T-helper 17 cell (primary cell): ENCODE measurements around the gene UBXN1. TPM values are rescaled to one million over a fixed set of nuclear protein-coding genes. Genes with fewer than 3 reads are reported as not detected.

Experiments used
- ATAC-seq: fragments of 150-1000 bp; cut with Tn5 transposase; 2 replicates; pipeline ENCODE4 v1.10.0; 2021; ENCODE audit warnings: mild to moderate bottlenecking, moderate library complexity
- DNase-seq, 3 donors: peaks; one replicate each; pipeline versions ENCODE4 v3.0.0 to v3.0.0-alpha.2; 2020 to 2021
- H3K9me3 ChIP-seq: one replicate; pipeline ENCODE4 v1.7.0; 2013; ENCODE audit warnings: low read length, mild to moderate bottlenecking; ENCODE audit not compliant: control insufficient read depth, poor library complexity, severe bottlenecking
- H3K27ac Mint-ChIP-seq: one replicate; pipeline ENCODE4 v1.8.0; 2022; ENCODE audit warnings: mild to moderate bottlenecking, moderate library complexity, mixed read lengths
- H3K27me3 Mint-ChIP-seq: one replicate; pipeline ENCODE4 v1.8.0; 2022; ENCODE audit warnings: mixed read lengths
- H3K36me3 Mint-ChIP-seq: one replicate; pipeline ENCODE4 v1.8.0; 2022; ENCODE audit warnings: low read depth, mixed read lengths
- H3K4me1 Mint-ChIP-seq: one replicate; pipeline ENCODE4 v1.8.0; 2022; ENCODE audit warnings: mild to moderate bottlenecking, mixed read lengths
- H3K4me3 Mint-ChIP-seq: one replicate; pipeline ENCODE4 v1.8.0; 2022; ENCODE audit warnings: mild to moderate bottlenecking, moderate library complexity, mixed read lengths
- total RNA-seq, 4 donors: library from RNA in 2 of 4; stranded (reverse) in 2 of 4; gene quantifications; one replicate each; pipeline ENCODE4 v1.2.3 and lab custom pipeline; 2022 to 2026

Gene UBXN1
- total RNA-seq, 2 donors from 2014 or later, result 195 to 203 TPM

GRCh38 chr11:62632492-62632891 lies 46.4 kb downstream of the UBXN1 start:
- H3K27me3 Mint-ChIP-seq, result no peaks in the 10 kb centered on the region
- no peaks in the 10 kb centered on the region for H3K9me3 ChIP-seq
- ATAC-seq (no peak), DNase-seq (no peak)
- H3K36me3 Mint-ChIP-seq, result peaks cover 11% of the 10 kb centered on the region
- H3K4me1 Mint-ChIP-seq, result peaks cover 9% of the 10 kb centered on the region
- H3K4me3 Mint-ChIP-seq, result no peak overlapping the region
- H3K27ac Mint-ChIP-seq, result peak overlapping the region; percentile 73

- Mint-ChIP-seq H3K27me3 (no peaks in the 10 kb centered on the region), H3K27ac (peak overlapping the region; percentile 49), H3K36me3 (peaks cover 10% of the 10 kb centered on the region), H3K4me3 (no peak overlapping the region), H3K4me1 (peaks cover 8% of the 10 kb centered on the region)
- DNase-seq (no peak), ATAC-seq (no peak)
- H3K9me3 ChIP-seq, result no peaks in the 10 kb centered on the region
These were observed 51.2 kb downstream of the UBXN1 start for GRCh38 chr11:62627713-62628112.

Other genes starting within 250 kb of the UBXN1 start
- gene AHNAK, start 132.3 kb downstream of the UBXN1 start, total RNA-seq, result 100 to 1,000 TPM; 692 to 863 TPM
- 1,000 to 10,000 TPM; 1,954 to 1,984 TPM for gene EEF1G, start 105.2 kb downstream of the UBXN1 start, total RNA-seq
- 10 to 100 TPM; 20.9 to 23.2 TPM for gene TUT1, start 87.5 kb downstream of the UBXN1 start, total RNA-seq
- gene MTA2, start 77.2 kb downstream of the UBXN1 start, total RNA-seq, result 100 to 1,000 TPM; 140 to 175 TPM
- gene EML3, start 66.3 kb downstream of the UBXN1 start, total RNA-seq, result 100 to 1,000 TPM; 169 to 174 TPM
- gene ROM1, start 65.8 kb downstream of the UBXN1 start, total RNA-seq, result 1 to 10 TPM in 1 of 2 donors, under 1 TPM in 1; 0.94 to 1.2 TPM
- gene B3GAT3, start 57.1 kb downstream of the UBXN1 start, total RNA-seq, result 10 to 100 TPM; 53.0 to 57.2 TPM
- 100 to 1,000 TPM; 168 to 179 TPM for gene GANAB, start 32.5 kb downstream of the UBXN1 start, total RNA-seq
- gene INTS5, start 25.8 kb downstream of the UBXN1 start, total RNA-seq, result 10 to 100 TPM; 12.1 to 13.0 TPM
- 10 to 100 TPM; 20.0 to 21.6 TPM for gene C11orf98, start 13.9 kb downstream of the UBXN1 start, total RNA-seq
- gene CSKMT, start 13.8 kb downstream of the UBXN1 start, total RNA-seq, result 10 to 100 TPM in 1 of 2 donors, 1 to 10 TPM in 1; 8.0 to 15.9 TPM
- 1 to 10 TPM; 2.6 to 3.3 TPM for gene UQCC3, start 7.4 kb downstream of the UBXN1 start, total RNA-seq
- gene LBHD1, start 6.8 kb downstream of the UBXN1 start, total RNA-seq, result 10 to 100 TPM; 12.0 to 14.9 TPM
- gene LRRN4CL, start 10.5 kb upstream of the UBXN1 start, total RNA-seq, result not detected
- gene BSCL2, start 28.4 kb upstream of the UBXN1 start, total RNA-seq, result 10 to 100 TPM; 20.8 to 20.9 TPM
- gene GNG3, start 28.6 kb upstream of the UBXN1 start, total RNA-seq, result not detected
- gene HNRNPUL2, start 48.4 kb upstream of the UBXN1 start, total RNA-seq, result 10 to 100 TPM; 41.4 to 43.2 TPM
- 10 to 100 TPM; 11.0 to 14.1 TPM for gene TTC9C, start 49.4 kb upstream of the UBXN1 start, total RNA-seq
- 1 to 10 TPM; 7.4 to 9.1 TPM for gene ZBTB3, start 75.1 kb upstream of the UBXN1 start, total RNA-seq
- 10 to 100 TPM; 65.0 to 65.7 TPM for gene POLR2G, start 82.5 kb upstream of the UBXN1 start, total RNA-seq
- 10 to 100 TPM; 14.1 to 15.8 TPM for gene TAF6L, start 92.3 kb upstream of the UBXN1 start, total RNA-seq
- gene TMEM179B, start 108.3 kb upstream of the UBXN1 start, total RNA-seq, result 10 to 100 TPM; 20.5 to 27.7 TPM
- gene TMEM223, start 112.9 kb upstream of the UBXN1 start, total RNA-seq, result 1 to 10 TPM; 5.7 to 7.3 TPM
- gene NXF1, start 126.4 kb upstream of the UBXN1 start, total RNA-seq, result 100 to 1,000 TPM; 271 to 305 TPM
- 100 to 1,000 TPM; 103 to 119 TPM for gene STX5, start 153.0 kb upstream of the UBXN1 start, total RNA-seq
- not detected for gene TEX54, start 153.8 kb upstream of the UBXN1 start, total RNA-seq
- 100 to 1,000 TPM; 146 to 163 TPM for gene WDR74, start 160.5 kb upstream of the UBXN1 start, total RNA-seq
- 100 to 1,000 TPM; 233 to 240 TPM for gene SLC3A2, start 201.8 kb upstream of the UBXN1 start, total RNA-seq
- gene CHRM1, start 242.3 kb upstream of the UBXN1 start, total RNA-seq, result not detected